ENCODE measurements around the gene SUN1.

SUN1 gene

GRCh38 chr7:883055-884021 lies 51.1 kb downstream of the SUN1 start:
- Histone ChIP-seq H3K27me3 (ENCODE audit: control insufficient read depth in 1 of 2, insufficient read depth in 2 of 2, low read length in 2 of 2) (no peaks in the 10 kb centered on the region), H3K27ac (ENCODE audit: low read depth, low read length) (no peak overlapping the region), H3K4me3 (ENCODE audit: low read depth in 1 of 2, low read length in 2 of 2) (no peak overlapping the region), H3K9ac (ENCODE audit: low read depth in 1 of 2, low read length in 2 of 2) (no peak overlapping the region), H3K9me3 (ENCODE audit: control insufficient read depth in 1 of 2, low read length in 2 of 2) (no peaks in the 10 kb centered on the region), H3K36me3 (ENCODE audit: control insufficient read depth in 1 of 2, insufficient read depth in 2 of 2, low read length in 2 of 2) (peaks cover 2 to 37% of the 10 kb centered on the region in 2 donors), H3K4me1 (ENCODE audit: control insufficient read depth in 1 of 2, insufficient read depth in 2 of 2, low read length in 2 of 2) (peaks cover 5 to 8% of the 10 kb centered on the region in 2 donors)

- no peak overlapping the region for H3K27ac ChIP-seq (ENCODE audit: low read depth, low read length)
- peaks cover 0 to 2% of the 10 kb centered on the region in 2 donors for H3K4me1 ChIP-seq (ENCODE audit: control insufficient read depth in 1 of 2, insufficient read depth in 2 of 2, low read length in 2 of 2)
- no peak overlapping the region for H3K4me3 ChIP-seq (ENCODE audit: low read depth in 1 of 2, low read length in 2 of 2)
- H3K9me3 ChIP-seq (ENCODE audit: control insufficient read depth in 1 of 2, low read length in 2 of 2), result no peaks in the 10 kb centered on the region
- peaks cover 5 to 41% of the 10 kb centered on the region in 2 donors for H3K36me3 ChIP-seq (ENCODE audit: control insufficient read depth in 1 of 2, insufficient read depth in 2 of 2, low read length in 2 of 2)
- H3K9ac ChIP-seq (ENCODE audit: low read depth in 1 of 2, low read length in 2 of 2), result no peak overlapping the region
- no peaks in the 10 kb centered on the region for H3K27me3 ChIP-seq (ENCODE audit: control insufficient read depth in 1 of 2, insufficient read depth in 2 of 2, low read length in 2 of 2)
These were observed 52.1 kb downstream of the SUN1 start for GRCh38 chr7:884191-885003.

GRCh38 chr7:885261-885892 lies 53.1 kb downstream of the SUN1 start:
- Histone ChIP-seq H3K4me1 (ENCODE audit: control insufficient read depth in 1 of 2, insufficient read depth in 2 of 2, low read length in 2 of 2) (peaks cover 0 to 2% of the 10 kb centered on the region in 2 donors), H3K4me3 (ENCODE audit: low read depth in 1 of 2, low read length in 2 of 2) (no peak overlapping the region), H3K9ac (ENCODE audit: low read depth in 1 of 2, low read length in 2 of 2) (no peak overlapping the region), H3K27ac (ENCODE audit: low read depth, low read length) (no peak overlapping the region), H3K36me3 (ENCODE audit: control insufficient read depth in 1 of 2, insufficient read depth in 2 of 2, low read length in 2 of 2) (peaks cover 5 to 45% of the 10 kb centered on the region in 2 donors), H3K27me3 (ENCODE audit: control insufficient read depth in 1 of 2, insufficient read depth in 2 of 2, low read length in 2 of 2) (no peaks in the 10 kb centered on the region), H3K9me3 (ENCODE audit: control insufficient read depth in 1 of 2, low read length in 2 of 2) (no peaks in the 10 kb centered on the region)

DNA sequence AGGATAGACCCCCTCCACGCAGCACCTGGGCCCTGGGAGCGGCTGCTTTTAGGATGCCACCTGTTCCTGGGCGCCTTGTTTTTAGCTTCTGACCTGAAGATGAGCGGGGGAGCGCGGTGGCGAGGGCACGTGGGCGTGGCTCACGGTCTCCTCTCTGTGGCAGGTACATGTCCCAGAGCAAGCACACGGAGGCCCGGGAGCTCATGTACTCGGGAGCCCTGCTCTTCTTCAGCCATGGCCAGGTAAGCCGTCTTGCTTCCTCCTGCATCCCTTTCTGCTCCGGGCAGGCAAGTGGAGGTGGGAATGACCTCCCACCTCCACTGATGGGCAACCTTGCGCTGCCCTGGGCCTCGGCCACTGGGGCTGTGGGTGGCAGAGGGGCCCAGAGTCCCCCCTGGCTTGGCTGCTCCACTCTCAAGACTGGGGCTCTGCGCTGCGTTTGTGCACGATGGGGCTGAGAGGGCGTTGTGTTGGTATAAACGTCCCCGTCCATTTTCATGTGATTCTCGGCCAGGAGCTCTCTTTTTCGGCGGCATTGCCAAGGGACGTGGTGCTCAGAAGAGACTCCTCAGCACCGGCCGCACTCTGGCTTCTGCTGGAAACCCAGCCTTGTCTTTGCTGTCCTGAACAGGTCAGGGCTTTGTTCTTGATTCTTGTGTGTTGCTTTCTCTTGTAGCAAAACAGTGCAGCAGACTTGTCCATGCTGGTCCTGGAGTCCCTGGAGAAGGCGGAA lies 53.8 kb downstream of the SUN1 start:
- Histone ChIP-seq H3K27me3 (ENCODE audit: control insufficient read depth in 1 of 2, insufficient read depth in 2 of 2, low read length in 2 of 2) (no peaks in the 10 kb centered on the region), H3K4me1 (ENCODE audit: control insufficient read depth in 1 of 2, insufficient read depth in 2 of 2, low read length in 2 of 2) (peaks cover 0 to 2% of the 10 kb centered on the region in 2 donors), H3K27ac (ENCODE audit: low read depth, low read length) (no peak overlapping the region), H3K4me3 (ENCODE audit: low read depth in 1 of 2, low read length in 2 of 2) (no peak overlapping the region), H3K9me3 (ENCODE audit: control insufficient read depth in 1 of 2, low read length in 2 of 2) (no peaks in the 10 kb centered on the region), H3K36me3 (ENCODE audit: control insufficient read depth in 1 of 2, insufficient read depth in 2 of 2, low read length in 2 of 2) (peaks cover 12 to 52% of the 10 kb centered on the region in 2 donors), H3K9ac (ENCODE audit: low read depth in 1 of 2, low read length in 2 of 2) (no peak overlapping the region)

- H3K9ac ChIP-seq (ENCODE audit: low read depth in 1 of 2, low read length in 2 of 2), result no peak overlapping the region
- H3K4me3 ChIP-seq (ENCODE audit: low read depth in 1 of 2, low read length in 2 of 2), result no peak overlapping the region
- no peaks in the 10 kb centered on the region for H3K27me3 ChIP-seq (ENCODE audit: control insufficient read depth in 1 of 2, insufficient read depth in 2 of 2, low read length in 2 of 2)
- no peak overlapping the region for H3K27ac ChIP-seq (ENCODE audit: low read depth, low read length)
- H3K36me3 ChIP-seq (ENCODE audit: control insufficient read depth in 1 of 2, insufficient read depth in 2 of 2, low read length in 2 of 2), result peaks cover 18 to 60% of the 10 kb centered on the region in 2 donors
- H3K9me3 ChIP-seq (ENCODE audit: control insufficient read depth in 1 of 2, low read length in 2 of 2), result no peaks in the 10 kb centered on the region
- peaks cover 0 to 2% of the 10 kb centered on the region in 2 donors for H3K4me1 ChIP-seq (ENCODE audit: control insufficient read depth in 1 of 2, insufficient read depth in 2 of 2, low read length in 2 of 2)
These were observed 54.6 kb downstream of the SUN1 start for GRCh38 chr7:886626-887487.

DNA sequence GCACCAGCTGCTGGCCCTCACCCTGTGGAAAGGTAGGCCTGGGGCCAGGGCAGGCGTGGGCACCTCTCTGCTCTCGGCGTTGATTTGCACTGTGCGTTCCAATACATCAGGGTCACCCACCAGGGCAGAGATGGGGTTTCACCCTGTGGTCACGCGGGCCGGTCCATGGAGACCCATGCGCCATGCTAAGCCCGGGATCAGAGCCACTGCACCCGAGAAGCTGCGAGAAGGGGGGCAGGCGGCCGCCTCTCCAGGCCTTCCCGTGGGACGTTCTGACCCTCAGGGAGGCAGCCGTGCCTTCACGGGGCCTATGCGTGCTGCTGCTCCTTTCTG lies 55.2 kb downstream of the SUN1 start:
- Histone ChIP-seq H3K9ac (ENCODE audit: low read depth in 1 of 2, low read length in 2 of 2) (no peak overlapping the region), H3K36me3 (ENCODE audit: control insufficient read depth in 1 of 2, insufficient read depth in 2 of 2, low read length in 2 of 2) (peaks cover 23 to 66% of the 10 kb centered on the region in 2 donors), H3K27me3 (ENCODE audit: control insufficient read depth in 1 of 2, insufficient read depth in 2 of 2, low read length in 2 of 2) (no peaks in the 10 kb centered on the region), H3K9me3 (ENCODE audit: control insufficient read depth in 1 of 2, low read length in 2 of 2) (no peaks in the 10 kb centered on the region), H3K27ac (ENCODE audit: low read depth, low read length) (no peak overlapping the region), H3K4me1 (ENCODE audit: control insufficient read depth in 1 of 2, insufficient read depth in 2 of 2, low read length in 2 of 2) (peaks cover 0 to 2% of the 10 kb centered on the region in 2 donors), H3K4me3 (ENCODE audit: low read depth in 1 of 2, low read length in 2 of 2) (no peak overlapping the region)

- H3K27me3 ChIP-seq (ENCODE audit: control insufficient read depth in 1 of 2, insufficient read depth in 2 of 2, low read length in 2 of 2), result no peaks in the 10 kb centered on the region
- no peaks in the 10 kb centered on the region for H3K9me3 ChIP-seq (ENCODE audit: control insufficient read depth in 1 of 2, low read length in 2 of 2)
- peaks cover 27 to 72% of the 10 kb centered on the region in 2 donors for H3K36me3 ChIP-seq (ENCODE audit: control insufficient read depth in 1 of 2, insufficient read depth in 2 of 2, low read length in 2 of 2)
- peaks cover 0 to 2% of the 10 kb centered on the region in 2 donors for H3K4me1 ChIP-seq (ENCODE audit: control insufficient read depth in 1 of 2, insufficient read depth in 2 of 2, low read length in 2 of 2)
- no peak overlapping the region for H3K9ac ChIP-seq (ENCODE audit: low read depth in 1 of 2, low read length in 2 of 2)
- H3K27ac ChIP-seq (ENCODE audit: low read depth, low read length), result no peak overlapping the region
- no peak overlapping the region for H3K4me3 ChIP-seq (ENCODE audit: low read depth in 1 of 2, low read length in 2 of 2)
These were observed 56.1 kb downstream of the SUN1 start for GRCh38 chr7:888081-889024.

DNA sequence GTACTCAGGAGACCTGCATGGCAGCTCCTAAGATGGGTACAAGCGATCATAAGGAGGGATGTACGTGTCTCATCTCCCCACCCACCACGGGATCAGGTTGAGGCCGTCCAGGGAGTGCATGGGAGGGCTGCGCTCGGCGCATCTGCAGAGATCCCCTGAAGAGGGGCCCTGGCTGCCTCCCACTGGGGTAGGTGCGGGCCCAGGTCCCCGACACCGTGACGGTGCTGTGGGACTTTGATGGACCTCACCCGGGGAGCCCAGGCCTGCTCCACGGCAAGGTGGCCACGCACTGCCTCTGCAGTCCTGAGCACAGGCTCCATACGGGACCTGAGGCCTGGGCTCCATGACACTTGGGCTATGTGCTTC lies 56.7 kb downstream of the SUN1 start:
- Histone ChIP-seq H3K4me1 (ENCODE audit: control insufficient read depth in 1 of 2, insufficient read depth in 2 of 2, low read length in 2 of 2) (peaks cover 0 to 2% of the 10 kb centered on the region in 2 donors), H3K9ac (ENCODE audit: low read depth in 1 of 2, low read length in 2 of 2) (no peak overlapping the region), H3K4me3 (ENCODE audit: low read depth in 1 of 2, low read length in 2 of 2) (no peak overlapping the region), H3K36me3 (ENCODE audit: control insufficient read depth in 1 of 2, insufficient read depth in 2 of 2, low read length in 2 of 2) (peaks cover 33 to 78% of the 10 kb centered on the region in 2 donors), H3K27me3 (ENCODE audit: control insufficient read depth in 1 of 2, insufficient read depth in 2 of 2, low read length in 2 of 2) (no peaks in the 10 kb centered on the region), H3K27ac (ENCODE audit: low read depth, low read length) (no peak overlapping the region), H3K9me3 (ENCODE audit: control insufficient read depth in 1 of 2, low read length in 2 of 2) (no peaks in the 10 kb centered on the region)

All from duodenal mucosa (tissue), 2 donors.